Nephron progenitor cell (in vitro differentiated cells): ENCODE measurements around the gene CNGA1.

ENCODE experiments used
- DNase-seq: peaks from one replicate; pipeline ENCODE4 v3.0.0; 2021
- H3K27ac Mint-ChIP-seq: 2 replicates; pipeline ENCODE4 v1.8.0; 2021; ENCODE audit warnings: mild to moderate bottlenecking, moderate library complexity, mixed read lengths
- H3K27me3 Mint-ChIP-seq: 2 replicates; pipeline ENCODE4 v1.8.0; 2021; ENCODE audit warnings: mild to moderate bottlenecking, low read depth, mixed read lengths; ENCODE audit not compliant: poor library complexity
- H3K36me3 Mint-ChIP-seq: 2 replicates; pipeline ENCODE4 v1.8.0; 2021; ENCODE audit warnings: low read depth, mixed read lengths
- H3K4me1 Mint-ChIP-seq: 2 replicates; pipeline ENCODE4 v1.8.0; 2021; ENCODE audit warnings: mixed read lengths
- H3K4me3 Mint-ChIP-seq: 2 replicates; pipeline ENCODE4 v1.8.0; 2021; ENCODE audit warnings: mild to moderate bottlenecking, moderate library complexity, mixed read lengths
- H3K9me3 Mint-ChIP-seq: 2 replicates; pipeline ENCODE4 v1.8.0; 2021; ENCODE audit warnings: mild to moderate bottlenecking, moderate library complexity, mixed read lengths
- TF ChIP-seq, protein P1 (sequence below): fragments of 200-600 bp; sonication (generic); IDR thresholded peaks from 2 replicates; pipeline ENCODE4 v1.5.0; 2021; ENCODE audit warnings: antibody characterized with exemption

The CNGA1 gene

DNA sequence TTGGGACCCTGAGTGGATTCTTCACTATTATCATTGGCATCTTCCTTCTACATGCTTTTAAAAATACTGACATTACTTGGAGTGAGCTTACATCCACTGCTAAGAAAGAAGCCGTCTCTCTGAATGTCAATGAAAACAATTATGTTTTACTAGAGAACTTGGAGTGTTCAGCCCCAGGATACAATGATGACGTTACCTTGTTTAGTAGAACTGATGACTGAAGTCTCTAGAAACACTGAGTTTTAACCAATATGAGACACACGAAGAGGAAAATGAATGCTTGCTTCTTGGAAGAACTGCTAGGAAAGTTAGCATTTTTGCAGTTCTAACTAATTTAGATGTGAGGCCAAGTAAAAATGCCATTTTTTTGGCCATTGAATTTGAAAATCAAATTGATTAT lies 19.5 kb upstream of the CNGA1 start:
- H3K9me3 Mint-ChIP-seq, result no peaks in the 10 kb centered on the region
- H3K4me3 Mint-ChIP-seq, result no peak overlapping the region
- no peak overlapping the region for H3K27ac Mint-ChIP-seq
- no peak for DNase-seq
- H3K27me3 Mint-ChIP-seq, result no peaks in the 10 kb centered on the region
- TF ChIP-seq, protein P1, sequence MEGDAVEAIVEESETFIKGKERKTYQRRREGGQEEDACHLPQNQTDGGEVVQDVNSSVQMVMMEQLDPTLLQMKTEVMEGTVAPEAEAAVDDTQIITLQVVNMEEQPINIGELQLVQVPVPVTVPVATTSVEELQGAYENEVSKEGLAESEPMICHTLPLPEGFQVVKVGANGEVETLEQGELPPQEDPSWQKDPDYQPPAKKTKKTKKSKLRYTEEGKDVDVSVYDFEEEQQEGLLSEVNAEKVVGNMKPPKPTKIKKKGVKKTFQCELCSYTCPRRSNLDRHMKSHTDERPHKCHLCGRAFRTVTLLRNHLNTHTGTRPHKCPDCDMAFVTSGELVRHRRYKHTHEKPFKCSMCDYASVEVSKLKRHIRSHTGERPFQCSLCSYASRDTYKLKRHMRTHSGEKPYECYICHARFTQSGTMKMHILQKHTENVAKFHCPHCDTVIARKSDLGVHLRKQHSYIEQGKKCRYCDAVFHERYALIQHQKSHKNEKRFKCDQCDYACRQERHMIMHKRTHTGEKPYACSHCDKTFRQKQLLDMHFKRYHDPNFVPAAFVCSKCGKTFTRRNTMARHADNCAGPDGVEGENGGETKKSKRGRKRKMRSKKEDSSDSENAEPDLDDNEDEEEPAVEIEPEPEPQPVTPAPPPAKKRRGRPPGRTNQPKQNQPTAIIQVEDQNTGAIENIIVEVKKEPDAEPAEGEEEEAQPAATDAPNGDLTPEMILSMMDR, result no peak
- no peaks in the 10 kb centered on the region for H3K4me1 Mint-ChIP-seq
- H3K36me3 Mint-ChIP-seq, result no peaks in the 10 kb centered on the region

GRCh38 chr4:48033825-48034413 lies 17.4 kb upstream of the CNGA1 start:
- H3K27ac Mint-ChIP-seq, result no peak overlapping the region
- DNase-seq, result no peak
- H3K4me1 Mint-ChIP-seq, result no peaks in the 10 kb centered on the region
- H3K36me3 Mint-ChIP-seq, result no peaks in the 10 kb centered on the region
- no peaks in the 10 kb centered on the region for H3K27me3 Mint-ChIP-seq
- TF ChIP-seq, protein P1, result peak; percentile 40
- H3K9me3 Mint-ChIP-seq, result no peaks in the 10 kb centered on the region
- no peak overlapping the region for H3K4me3 Mint-ChIP-seq

- TF ChIP-seq, protein P1, result no peak
- no peaks in the 10 kb centered on the region for H3K36me3 Mint-ChIP-seq
- H3K27me3 Mint-ChIP-seq, result no peaks in the 10 kb centered on the region
- no peak overlapping the region for H3K27ac Mint-ChIP-seq
- no peak for DNase-seq
- H3K9me3 Mint-ChIP-seq, result no peaks in the 10 kb centered on the region
- no peaks in the 10 kb centered on the region for H3K4me1 Mint-ChIP-seq
- no peak overlapping the region for H3K4me3 Mint-ChIP-seq
Measured at GRCh38 chr4:48033412-48033811, 16.9 kb upstream of the CNGA1 start.

DNA sequence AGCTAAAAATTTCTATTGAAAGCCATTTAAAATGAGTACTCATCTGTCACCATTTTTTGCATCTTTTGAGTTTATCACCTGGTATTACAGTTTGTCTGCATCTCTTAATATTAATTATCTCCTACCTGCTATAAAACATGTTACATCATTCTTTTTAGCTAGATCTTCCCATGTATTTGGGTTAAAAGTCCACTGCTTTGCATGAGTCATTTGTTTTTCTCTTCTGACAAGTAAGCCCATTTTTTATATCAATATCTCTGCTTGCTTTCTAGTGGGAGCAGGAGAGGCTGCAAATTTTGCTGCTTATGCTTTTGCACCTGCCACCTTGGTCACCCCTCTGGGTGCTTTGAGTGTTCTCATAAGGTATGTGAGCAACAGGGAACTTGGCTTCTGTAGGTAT lies 16.2 kb upstream of the CNGA1 start:
- no peaks in the 10 kb centered on the region for H3K27me3 Mint-ChIP-seq
- H3K4me1 Mint-ChIP-seq, result no peaks in the 10 kb centered on the region
- TF ChIP-seq, protein P1, result no peak

GRCh38 chr4:48031802-48032525 lies 15.5 kb upstream of the CNGA1 start:
- no peak for DNase-seq
- Mint-ChIP-seq H3K36me3 (no peaks in the 10 kb centered on the region), H3K27me3 (no peaks in the 10 kb centered on the region), H3K4me1 (no peaks in the 10 kb centered on the region), H3K4me3 (no peak overlapping the region), H3K27ac (no peak overlapping the region), H3K9me3 (no peaks in the 10 kb centered on the region)
- TF ChIP-seq, protein P1, result no peak

More for the DNA sequence above, 16.2 kb upstream of the CNGA1 start:
- no peak for DNase-seq
- Mint-ChIP-seq H3K36me3 (no peaks in the 10 kb centered on the region), H3K27ac (no peak overlapping the region), H3K4me3 (no peak overlapping the region), H3K9me3 (no peaks in the 10 kb centered on the region)

- no peak overlapping the region for H3K27ac Mint-ChIP-seq
- no peaks in the 10 kb centered on the region for H3K27me3 Mint-ChIP-seq
- no peak for DNase-seq
- H3K9me3 Mint-ChIP-seq, result no peaks in the 10 kb centered on the region
- no peak overlapping the region for H3K4me3 Mint-ChIP-seq
- no peaks in the 10 kb centered on the region for H3K36me3 Mint-ChIP-seq
- TF ChIP-seq, protein P1, result no peak
- H3K4me1 Mint-ChIP-seq, result no peaks in the 10 kb centered on the region
Measured at GRCh38 chr4:48030470-48030869, 14.0 kb upstream of the CNGA1 start.
